ENCODE results near the gene TUBB4A.
"Not testable (repeated sequence)": the region's sequence is repeated elsewhere in the genome, so short reads cannot be mapped to it uniquely, and the experiment has no call there.

TUBB4A gene

DNA sequence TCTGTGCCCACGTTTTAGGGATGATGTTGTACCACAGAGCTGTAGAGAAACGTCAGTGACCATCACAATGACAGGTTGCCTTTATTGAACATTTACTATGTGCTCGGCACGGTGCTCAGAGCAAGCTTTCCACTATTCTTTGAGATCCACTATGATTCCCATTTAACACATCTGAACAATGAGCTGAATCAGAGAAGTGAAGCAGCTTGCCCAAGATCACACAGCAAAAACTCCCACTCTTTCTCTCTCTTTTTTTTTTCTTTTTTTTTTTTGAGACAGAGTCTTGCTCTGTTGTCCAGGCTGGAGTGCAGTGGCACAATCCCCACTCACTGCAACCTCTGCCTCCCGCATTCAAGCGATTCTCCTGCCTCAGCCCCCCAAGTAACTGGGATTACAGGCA, 20.6 kb upstream of the TUBB4A start:
- DNase-seq = no peak

- DNase-seq = peak; percentile 46 to 51
Measured at GRCh38 chr19:6521718-6522646, 19.9 kb upstream of the TUBB4A start.

- DNase-seq = no peak
Measured at GRCh38 chr19:6519289-6519688, 17.2 kb upstream of the TUBB4A start.

DNA sequence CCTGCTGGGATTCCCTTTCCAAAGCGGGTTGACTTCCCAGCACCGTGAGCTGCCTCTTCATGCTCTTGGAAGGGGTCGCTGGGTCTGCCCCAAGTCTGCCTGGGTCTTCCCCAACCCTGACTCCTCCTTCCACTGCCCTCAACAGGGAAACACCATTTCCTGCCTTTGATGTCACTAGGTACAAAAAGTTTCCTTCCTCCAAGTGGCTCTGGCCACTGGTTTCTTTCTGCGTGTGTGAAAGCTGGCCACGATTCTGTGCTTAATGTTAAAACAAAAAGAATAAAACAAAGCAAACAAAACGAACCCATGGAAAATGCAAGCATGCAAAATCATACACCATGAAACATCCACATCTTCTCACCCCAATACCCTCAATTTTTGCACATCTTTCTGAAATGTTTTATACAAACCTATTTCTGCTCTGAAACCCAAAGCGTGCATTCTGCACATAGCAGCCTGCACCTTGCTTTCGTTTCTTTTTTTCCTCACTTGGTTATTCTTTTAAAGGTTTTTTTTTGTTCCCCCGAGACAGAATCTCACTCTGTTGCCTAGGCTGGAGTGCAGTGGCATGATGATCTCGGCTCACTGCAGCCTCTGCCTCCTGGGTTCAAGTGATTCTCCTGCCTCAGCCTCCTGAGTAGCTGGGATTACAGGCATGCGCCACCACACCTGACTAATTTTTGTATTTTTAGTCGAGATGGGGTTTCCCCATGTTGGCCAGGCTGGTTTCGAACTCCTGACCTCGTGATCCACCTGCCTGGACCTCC, 16.2 kb upstream of the TUBB4A start:
- no peak for DNase-seq

- peak; percentile 90 to 91 for DNase-seq
Measured at GRCh38 chr19:6516659-6517291, 14.7 kb upstream of the TUBB4A start.

DNA sequence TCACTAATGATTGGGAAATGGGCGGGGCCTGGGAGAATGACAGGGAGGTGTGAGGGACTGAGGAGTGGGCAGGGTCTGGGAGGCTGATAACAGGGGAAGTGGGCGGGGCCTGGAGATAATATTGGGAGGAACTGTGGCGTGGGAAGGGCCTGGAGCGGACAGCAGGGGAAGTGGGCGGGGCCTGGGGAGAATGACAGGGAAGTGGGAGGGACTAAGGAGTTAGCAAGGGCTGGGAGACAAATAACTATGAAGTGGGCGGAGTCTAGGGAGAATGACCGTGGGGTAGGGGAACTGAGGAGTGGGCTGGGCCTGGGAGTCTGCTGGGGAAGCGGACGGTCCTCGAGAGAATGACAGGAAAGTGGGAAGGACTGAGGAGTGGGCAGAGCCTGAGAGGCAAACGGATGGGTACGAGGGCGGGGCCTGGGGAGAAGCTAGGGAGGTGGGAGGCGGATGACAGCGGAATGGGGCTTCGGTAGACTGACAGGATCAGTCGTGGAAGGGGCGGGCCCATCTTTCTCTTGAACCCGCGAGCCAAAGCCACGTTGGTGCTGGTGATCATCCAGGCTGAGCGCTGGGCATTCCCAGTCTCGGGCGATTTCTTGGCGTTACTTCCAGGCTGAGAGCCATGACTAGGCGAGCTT, 14.0 kb upstream of the TUBB4A start:
- DNase-seq = peak; percentile 38 to 39

DNA sequence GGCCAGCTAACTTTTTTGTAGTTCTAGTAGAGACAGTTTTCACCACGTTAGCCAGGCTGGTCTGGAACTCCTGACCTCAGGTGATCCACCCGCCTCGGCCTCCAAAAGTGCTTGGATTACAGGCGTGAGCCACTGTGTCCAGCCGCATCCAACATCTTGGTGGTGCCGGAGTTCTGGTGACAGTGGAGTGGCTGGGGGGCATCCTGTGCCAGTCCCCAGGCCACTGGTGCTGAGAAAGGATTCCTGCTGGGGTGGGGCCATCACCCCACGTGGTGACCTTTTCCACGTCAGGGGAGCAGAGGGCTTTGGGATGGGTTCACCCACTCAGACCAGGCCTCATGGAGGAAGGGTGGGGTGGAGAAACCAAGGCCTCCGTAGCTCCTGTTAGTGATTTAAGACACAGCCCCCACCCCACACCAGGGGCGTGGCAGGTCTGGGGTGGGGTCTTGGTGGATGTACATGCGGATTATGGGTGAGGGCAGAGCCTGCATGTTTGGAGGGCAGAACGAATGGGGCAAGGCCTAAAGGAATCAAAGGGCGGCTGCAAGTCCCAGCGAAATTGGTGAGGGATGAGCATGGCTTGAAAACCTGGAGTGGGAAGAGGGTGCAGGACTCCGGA, 12.9 kb upstream of the TUBB4A start:
- DNase-seq = no peak

DNA sequence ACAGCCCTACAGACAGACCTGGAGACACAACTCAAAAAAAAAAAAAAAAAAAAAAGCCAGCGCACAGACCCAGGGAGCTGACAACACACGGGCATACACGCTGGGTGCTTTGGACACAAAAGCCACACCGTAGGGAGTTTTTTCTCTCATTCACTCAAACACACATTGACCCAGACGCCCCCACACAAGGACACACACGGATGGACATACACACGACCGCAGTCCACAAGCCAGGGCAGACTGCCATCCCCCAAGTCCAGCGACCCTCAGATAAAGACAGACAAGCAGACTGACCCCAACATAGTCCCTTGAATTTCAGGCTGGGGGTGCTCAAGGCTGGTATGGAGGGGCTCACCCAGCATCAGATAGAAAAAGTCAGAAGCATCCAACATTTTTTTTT, 12.0 kb upstream of the TUBB4A start:
- DNase-seq = no peak

GRCh38 chr19:6510618-6511017, 8.5 kb upstream of the TUBB4A start:
- no peak for DNase-seq

GRCh38 chr19:6509118-6509971, 7.2 kb upstream of the TUBB4A start:
- no peak for DNase-seq

DNA sequence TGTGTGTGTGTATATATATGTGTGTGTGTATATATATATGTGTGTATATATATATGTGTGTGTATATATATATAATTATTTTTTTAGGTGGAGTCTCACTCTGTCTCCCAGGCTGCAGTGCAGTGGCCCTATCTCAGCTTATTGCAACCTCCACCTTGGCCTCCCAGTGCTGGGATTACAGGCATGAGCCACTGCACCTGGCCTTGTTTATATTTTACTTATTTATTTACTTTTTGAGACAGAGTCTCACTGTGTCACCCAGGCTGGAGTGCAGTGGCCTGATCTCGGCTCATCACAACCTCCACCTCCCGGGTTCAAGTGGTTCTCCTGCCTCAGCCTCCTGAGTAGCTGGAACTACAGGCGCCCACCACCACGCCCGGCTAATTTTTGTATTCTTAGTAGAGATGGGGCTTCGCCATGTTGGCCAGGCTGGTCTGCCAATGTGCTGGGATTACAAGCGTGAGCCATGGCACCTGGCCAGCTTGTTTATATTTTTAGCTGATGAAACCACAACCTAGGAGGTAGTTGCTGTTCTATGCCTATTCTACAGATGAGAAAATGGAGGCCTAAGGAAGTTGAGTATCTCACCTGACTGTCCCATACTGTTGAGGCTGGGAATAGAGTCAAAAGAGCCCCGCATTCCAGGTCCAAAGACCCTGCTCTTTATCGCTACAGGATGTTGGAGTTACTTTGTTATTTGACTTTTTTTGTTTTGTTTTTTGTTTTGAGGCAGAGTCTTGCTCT, 6.1 kb upstream of the TUBB4A start:
- DNase-seq = not testable (repeated sequence)

DNA sequence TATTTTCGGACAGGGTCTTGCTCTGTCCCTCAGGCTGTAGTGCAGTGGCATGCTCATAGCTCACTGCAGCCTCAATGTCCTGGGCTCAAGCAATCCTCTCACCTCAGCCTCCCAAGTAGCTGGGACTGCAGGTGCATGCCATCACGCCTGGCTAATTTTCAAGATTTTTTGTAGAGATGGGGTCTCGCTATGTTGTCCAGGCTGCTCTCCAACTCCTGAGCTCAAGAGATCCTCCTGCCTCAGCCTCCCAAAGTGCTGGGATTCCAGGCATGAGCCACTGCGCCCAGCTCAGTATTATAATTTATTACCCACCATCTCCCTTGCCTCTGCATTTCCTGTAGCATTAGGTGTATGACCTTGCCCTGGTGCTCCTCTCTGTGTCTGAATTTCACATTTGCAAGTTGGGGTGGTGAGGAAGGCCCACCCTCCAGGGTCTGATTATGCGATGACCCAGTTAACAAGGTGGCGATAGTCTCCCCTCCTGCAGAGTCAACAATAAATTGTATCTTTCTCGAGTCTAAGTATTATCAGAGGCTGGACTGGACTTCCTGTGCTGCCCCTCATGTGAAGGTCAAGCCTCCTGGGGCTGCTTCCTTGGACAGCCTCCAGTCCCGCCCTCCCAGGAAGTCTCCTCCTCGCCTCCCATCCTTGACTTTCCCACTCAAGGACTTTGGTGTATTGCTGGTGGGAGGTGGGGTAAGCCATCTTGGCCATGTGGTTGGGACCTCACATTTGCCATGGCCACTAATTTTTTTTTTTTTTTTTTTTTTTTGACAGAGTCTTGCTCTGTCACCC, 1.5 kb upstream of the TUBB4A start:
- no peak for DNase-seq

- DNase-seq = no peak
Measured at GRCh38 chr19:6500837-6501739, 1.0 kb downstream of the TUBB4A start.

DNA sequence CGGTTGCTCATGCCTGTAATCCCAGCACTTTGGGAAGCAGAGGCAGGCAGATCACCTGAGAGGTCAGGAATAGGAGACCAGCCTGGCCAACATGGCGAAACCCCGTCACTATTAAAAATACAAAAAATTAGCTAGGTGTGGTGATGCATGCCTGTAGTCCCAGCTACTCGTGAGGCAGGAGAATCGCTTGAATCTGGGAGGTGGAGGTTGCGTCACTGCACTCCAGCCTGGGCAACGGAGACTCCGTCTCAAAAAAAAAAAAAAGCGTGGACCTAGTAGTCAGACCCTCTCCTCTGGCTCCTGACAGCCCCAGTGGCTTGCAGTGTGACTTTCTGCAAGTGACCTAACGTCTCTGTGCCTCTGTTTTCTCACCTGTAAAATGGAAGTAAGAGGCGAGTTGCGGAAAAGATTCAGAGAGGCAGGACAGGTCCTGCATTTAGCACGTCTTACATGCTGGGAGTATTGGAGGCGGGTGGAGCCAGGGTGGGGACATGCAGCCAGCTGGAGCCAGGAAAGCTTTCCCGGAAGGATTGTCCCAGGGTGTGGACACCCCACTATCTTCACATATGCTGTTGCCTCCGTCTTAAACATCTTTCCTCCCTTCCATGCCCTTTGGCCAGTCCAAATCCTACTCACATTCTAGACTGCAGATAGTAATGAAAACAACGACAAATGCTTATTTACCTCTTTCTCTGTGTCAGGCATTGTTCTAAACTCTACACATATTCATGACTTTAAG, 2.9 kb downstream of the TUBB4A start:
- DNase-seq = no peak

DNA sequence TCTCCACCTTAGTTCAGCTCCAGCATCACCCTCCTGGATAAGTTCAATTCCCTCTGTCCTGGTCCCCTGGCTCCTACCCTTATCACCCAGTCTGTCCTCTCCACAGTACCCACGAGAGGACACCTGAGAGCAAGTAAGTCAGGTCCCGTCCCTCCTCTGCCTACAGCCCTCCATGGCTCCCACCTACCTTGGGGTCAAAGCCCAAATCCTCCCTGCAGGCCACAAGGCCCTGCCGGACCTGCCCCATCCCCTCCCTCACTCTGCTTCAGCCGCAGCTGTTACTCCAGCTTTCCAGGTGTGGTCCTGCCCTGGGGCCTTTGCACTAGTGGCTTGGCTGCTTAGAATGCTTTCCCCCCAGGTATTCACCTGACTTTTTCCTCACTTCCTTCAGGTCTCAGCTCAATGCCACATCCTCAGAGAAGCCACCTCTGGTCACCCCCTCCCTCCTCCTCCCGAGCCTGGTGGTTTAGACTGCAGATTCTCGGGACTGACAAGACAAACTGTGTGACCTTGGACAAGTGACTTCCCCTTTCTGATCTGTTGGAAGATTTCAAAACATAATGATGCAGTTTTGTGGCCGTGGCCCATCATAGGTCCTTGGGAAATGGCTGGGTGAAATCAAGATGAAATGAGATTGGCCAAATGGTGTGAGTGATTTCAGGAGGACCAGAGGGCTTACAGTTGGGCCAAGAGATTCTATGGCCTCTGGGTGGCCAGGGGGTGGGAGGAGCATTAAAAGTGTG, 3.6 kb downstream of the TUBB4A start:
- DNase-seq = no peak

- DNase-seq = no peak
Measured at GRCh38 chr19:6495947-6496346, 6.2 kb downstream of the TUBB4A start.

- DNase-seq = no peak
Measured at GRCh38 chr19:6494438-6495036, 7.6 kb downstream of the TUBB4A start.

Measured in activated CD4-positive, alpha-beta T cell treated with anti-CD3 and anti-CD28 coated beads, Interleukin-2, amount 50 U/mL, for 4 hours (primary cell).